IMR-90 (cell line): ENCODE measurements around the gene ARAP2.

Source experiments
- BHLHE40 ChIP-seq: fragments of 150-350 bp; IDR thresholded peaks from 2 replicates; pipeline ENCODE4 v1.6.1; 2016; ENCODE audit warnings: mild to moderate bottlenecking, low read depth, low read length
- CEBPB ChIP-seq: IDR thresholded peaks from 2 replicates; pipeline ENCODE4 v1.6.1; 2012; ENCODE audit warnings: low read depth, low read length, improper control_type of control experiment
- CHD1 ChIP-seq: IDR thresholded peaks from 2 replicates; pipeline ENCODE4 v1.6.1; 2012; ENCODE audit warnings: low read depth, low read length, improper control_type of control experiment
- FOS ChIP-seq: fragments of 150-350 bp; IDR thresholded peaks from 2 replicates; pipeline ENCODE4 v1.6.1; 2016; ENCODE audit warnings: low read depth, low read length
- MXI1 ChIP-seq: IDR thresholded peaks from 2 replicates; pipeline ENCODE4 v1.6.1; 2012; ENCODE audit warnings: low read depth, mild to moderate bottlenecking, low read length, moderate library complexity, borderline replicate concordance
- POLR2A ChIP-seq: IDR thresholded peaks from 2 replicates; pipeline ENCODE4 v1.6.1; 2012; ENCODE audit warnings: mild to moderate bottlenecking, low read depth, low read length
- RCOR1 ChIP-seq: IDR thresholded peaks from 2 replicates; pipeline ENCODE4 v1.6.1; 2012; ENCODE audit warnings: mild to moderate bottlenecking, low read length, improper control_type of control experiment; ENCODE audit not compliant: insufficient replicate concordance
- RFX5 ChIP-seq: IDR thresholded peaks from 2 replicates; pipeline ENCODE4 v1.8.0; 2012; ENCODE audit warnings: low read depth, mild to moderate bottlenecking, low read length, moderate library complexity
- SMC3 ChIP-seq: fragments of 150-350 bp; IDR thresholded peaks from 2 replicates; pipeline ENCODE4 v1.6.1; 2016; ENCODE audit warnings: low read depth, mild to moderate bottlenecking, antibody characterized with exemption, low read length, moderate library complexity
- TF ChIP-seq, protein P1 (sequence below): conservative IDR thresholded peaks from 2 replicates; pipeline ENCODE4 v1.5.1; 2012; ENCODE audit warnings: mild to moderate bottlenecking, low read depth, low read length, improper control_type of control experiment
- TF ChIP-seq, protein P2 (sequence below): fragments of 150-350 bp; IDR thresholded peaks from 2 replicates; pipeline ENCODE4 v1.6.1; 2017; ENCODE audit warnings: mild to moderate bottlenecking, antibody characterized with exemption, low read length, low read depth
- TF ChIP-seq, protein P3 (sequence below): fragments of 150-350 bp; IDR thresholded peaks from 2 replicates; pipeline ENCODE4 v1.6.1; 2016; ENCODE audit warnings: low read depth, mild to moderate bottlenecking, low read length, moderate library complexity, borderline replicate concordance

DNA sequence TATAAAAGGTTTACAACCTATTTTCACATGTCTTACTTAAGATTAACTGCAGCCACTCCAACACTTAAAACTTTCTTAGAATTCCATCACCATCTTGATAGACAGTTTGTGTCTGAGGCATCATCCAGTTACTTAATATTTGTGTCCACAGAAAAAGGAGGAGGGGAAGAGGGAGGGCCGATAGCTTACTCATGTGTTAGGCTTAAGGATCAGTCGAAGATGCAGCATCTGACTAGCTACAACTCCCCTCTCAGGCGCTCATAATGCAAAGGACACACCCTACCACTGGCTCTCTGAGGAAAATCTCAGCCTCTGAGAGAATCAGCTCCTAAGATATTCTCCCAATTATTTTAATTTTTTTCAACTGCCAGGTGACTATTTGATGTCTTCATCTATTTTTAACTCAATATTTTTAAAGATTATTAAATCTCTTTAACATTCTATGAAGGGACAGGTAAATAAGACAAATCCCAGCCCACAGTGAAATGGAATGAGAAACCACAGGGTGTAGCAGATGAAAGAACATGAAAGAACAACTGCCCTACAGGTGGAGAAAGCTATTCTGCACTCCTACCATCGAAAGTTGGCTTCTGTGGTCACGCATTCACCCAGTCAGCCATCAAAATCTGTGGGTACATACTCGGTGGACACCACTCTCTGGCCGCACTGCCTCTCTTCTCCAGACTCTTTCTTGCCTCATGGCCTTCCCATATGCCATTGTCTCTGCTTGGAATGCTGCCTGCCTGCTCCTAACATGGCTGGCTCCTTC, 48.0 kb downstream of the ARAP2 start:
- TF ChIP-seq, protein P1, sequence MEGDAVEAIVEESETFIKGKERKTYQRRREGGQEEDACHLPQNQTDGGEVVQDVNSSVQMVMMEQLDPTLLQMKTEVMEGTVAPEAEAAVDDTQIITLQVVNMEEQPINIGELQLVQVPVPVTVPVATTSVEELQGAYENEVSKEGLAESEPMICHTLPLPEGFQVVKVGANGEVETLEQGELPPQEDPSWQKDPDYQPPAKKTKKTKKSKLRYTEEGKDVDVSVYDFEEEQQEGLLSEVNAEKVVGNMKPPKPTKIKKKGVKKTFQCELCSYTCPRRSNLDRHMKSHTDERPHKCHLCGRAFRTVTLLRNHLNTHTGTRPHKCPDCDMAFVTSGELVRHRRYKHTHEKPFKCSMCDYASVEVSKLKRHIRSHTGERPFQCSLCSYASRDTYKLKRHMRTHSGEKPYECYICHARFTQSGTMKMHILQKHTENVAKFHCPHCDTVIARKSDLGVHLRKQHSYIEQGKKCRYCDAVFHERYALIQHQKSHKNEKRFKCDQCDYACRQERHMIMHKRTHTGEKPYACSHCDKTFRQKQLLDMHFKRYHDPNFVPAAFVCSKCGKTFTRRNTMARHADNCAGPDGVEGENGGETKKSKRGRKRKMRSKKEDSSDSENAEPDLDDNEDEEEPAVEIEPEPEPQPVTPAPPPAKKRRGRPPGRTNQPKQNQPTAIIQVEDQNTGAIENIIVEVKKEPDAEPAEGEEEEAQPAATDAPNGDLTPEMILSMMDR = no peak
- TF ChIP-seq CEBPB = no peak
- no peak for TF ChIP-seq POLR2A
- no peak for TF ChIP-seq SMC3
- no peak for TF ChIP-seq CHD1
- no peak for TF ChIP-seq RFX5
- TF ChIP-seq, protein P2, sequence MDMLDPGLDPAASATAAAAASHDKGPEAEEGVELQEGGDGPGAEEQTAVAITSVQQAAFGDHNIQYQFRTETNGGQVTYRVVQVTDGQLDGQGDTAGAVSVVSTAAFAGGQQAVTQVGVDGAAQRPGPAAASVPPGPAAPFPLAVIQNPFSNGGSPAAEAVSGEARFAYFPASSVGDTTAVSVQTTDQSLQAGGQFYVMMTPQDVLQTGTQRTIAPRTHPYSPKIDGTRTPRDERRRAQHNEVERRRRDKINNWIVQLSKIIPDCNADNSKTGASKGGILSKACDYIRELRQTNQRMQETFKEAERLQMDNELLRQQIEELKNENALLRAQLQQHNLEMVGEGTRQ = no peak
- TF ChIP-seq BHLHE40 = no peak
- TF ChIP-seq FOS = no peak
- no peak for TF ChIP-seq MXI1
- TF ChIP-seq, protein P3, sequence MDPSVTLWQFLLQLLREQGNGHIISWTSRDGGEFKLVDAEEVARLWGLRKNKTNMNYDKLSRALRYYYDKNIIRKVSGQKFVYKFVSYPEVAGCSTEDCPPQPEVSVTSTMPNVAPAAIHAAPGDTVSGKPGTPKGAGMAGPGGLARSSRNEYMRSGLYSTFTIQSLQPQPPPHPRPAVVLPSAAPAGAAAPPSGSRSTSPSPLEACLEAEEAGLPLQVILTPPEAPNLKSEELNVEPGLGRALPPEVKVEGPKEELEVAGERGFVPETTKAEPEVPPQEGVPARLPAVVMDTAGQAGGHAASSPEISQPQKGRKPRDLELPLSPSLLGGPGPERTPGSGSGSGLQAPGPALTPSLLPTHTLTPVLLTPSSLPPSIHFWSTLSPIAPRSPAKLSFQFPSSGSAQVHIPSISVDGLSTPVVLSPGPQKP = no peak
- no peak for TF ChIP-seq RCOR1
